Measurements from ENCODE around the gene KDM8. TPM values are rescaled to one million over a fixed set of nuclear protein-coding genes. Genes with fewer than 3 reads are reported as not detected.
"Not testable (repeated sequence)": the region's sequence is repeated elsewhere in the genome, so short reads cannot be mapped to it uniquely, and the experiment has no call there.

KDM8 gene
- total RNA-seq, 1 donor from 2014 or later = 3.2 TPM

GRCh38 chr16:27245276-27246172 lies 42.2 kb downstream of the KDM8 start:
- intact Hi-C loops (cut with micrococcal nuclease) = no loop called here
- Histone ChIP-seq H3K36me3 (no peaks in the 10 kb centered on the region), H3K27me3 (ENCODE audit: low read depth) (no peaks in the 10 kb centered on the region), H3K4me3 (no peak overlapping the region), H3K27ac (replicated peaks) (peak overlapping the region; percentile 77), H3K9me3 (replicated peaks) (no peaks in the 10 kb centered on the region), H3K4me1 (peaks cover 62% of the 10 kb centered on the region)
- DNase-seq = no peak
- TF ChIP-seq CTCF (IDR thresholded peaks at IDR 0.05; ENCODE audit: borderline replicate concordance) = no peak

- intact Hi-C loops (cut with micrococcal nuclease) = no loop called here
Observed at GRCh38 chr16:27246439-27246838, 43.1 kb downstream of the KDM8 start.

GRCh38 chr16:27247076-27247475 lies 43.8 kb downstream of the KDM8 start:
- H3K27ac ChIP-seq (replicated peaks); H3K4me3 ChIP-seq; H3K36me3 ChIP-seq; H3K9me3 ChIP-seq (replicated peaks); DNase-seq; intact Hi-C loops (cut with micrococcal nuclease); H3K27me3 ChIP-seq (ENCODE audit: low read depth): not testable (repeated sequence)
- H3K4me1 ChIP-seq = peaks cover 47% of the 10 kb centered on the region

More at GRCh38 chr16:27246439-27246838, 43.1 kb downstream of the KDM8 start:
- Histone ChIP-seq H3K36me3 (no peaks in the 10 kb centered on the region), H3K4me3 (no peak overlapping the region), H3K27me3 (ENCODE audit: low read depth) (no peaks in the 10 kb centered on the region), H3K4me1 (peaks cover 53% of the 10 kb centered on the region), H3K9me3 (replicated peaks) (no peaks in the 10 kb centered on the region), H3K27ac (replicated peaks) (peak overlapping the region; percentile 77)
- no peak for TF ChIP-seq CTCF (IDR thresholded peaks at IDR 0.05; ENCODE audit: borderline replicate concordance)
- no peak for DNase-seq

GRCh38 chr16:27248036-27248435 lies 44.7 kb downstream of the KDM8 start:
- H3K36me3 ChIP-seq = no peaks in the 10 kb centered on the region
- no peak for DNase-seq
- no peak overlapping the region for H3K4me3 ChIP-seq
- H3K27ac ChIP-seq (replicated peaks) = no peak overlapping the region
- no peaks in the 10 kb centered on the region for H3K27me3 ChIP-seq (ENCODE audit: low read depth)
- H3K9me3 ChIP-seq (replicated peaks) = no peaks in the 10 kb centered on the region
- peaks cover 37% of the 10 kb centered on the region for H3K4me1 ChIP-seq
- intact Hi-C loops (cut with micrococcal nuclease) = no loop called here
- TF ChIP-seq CTCF (IDR thresholded peaks at IDR 0.05; ENCODE audit: borderline replicate concordance) = no peak

GRCh38 chr16:27248886-27249285 lies 45.6 kb downstream of the KDM8 start:
- H3K27me3 ChIP-seq (ENCODE audit: low read depth); intact Hi-C loops (cut with micrococcal nuclease); H3K4me3 ChIP-seq; H3K27ac ChIP-seq (replicated peaks); H3K9me3 ChIP-seq (replicated peaks); DNase-seq; H3K36me3 ChIP-seq: not testable (repeated sequence)
- H3K4me1 ChIP-seq = peaks cover 35% of the 10 kb centered on the region

- Histone ChIP-seq H3K9me3 (replicated peaks) (no peaks in the 10 kb centered on the region), H3K27me3 (ENCODE audit: low read depth) (no peaks in the 10 kb centered on the region), H3K4me1 (peaks cover 15% of the 10 kb centered on the region), H3K36me3 (peaks cover 14% of the 10 kb centered on the region), H3K27ac (replicated peaks) (no peak overlapping the region), H3K4me3 (no peak overlapping the region)
- no peak for DNase-seq
- no peak for TF ChIP-seq CTCF (IDR thresholded peaks at IDR 0.05; ENCODE audit: borderline replicate concordance)
- intact Hi-C loops (cut with micrococcal nuclease) = no loop called here
Observed at GRCh38 chr16:27251541-27252205, 48.3 kb downstream of the KDM8 start.
